Measurements from ENCODE around the gene FAM114A1. TPM values are rescaled to one million over a fixed set of nuclear protein-coding genes. Genes with fewer than 3 reads are reported as not detected.

The FAM114A1 gene
- total and polyA plus RNA-seq, 2 of the 8 experiments (the other 6 are each of a cell fraction or from before 2014, with no cell fraction given) = 9.5 to 12.0 TPM

- no peak for TF ChIP-seq PHF8 (conservative IDR thresholded peaks at IDR 0.05; ENCODE audit: low read depth, low read length)
- TF ChIP-seq SIN3A (conservative IDR thresholded peaks at IDR 0.05 in 1 of 2, IDR thresholded peaks at IDR 0.05 in 1 of 2; ENCODE audit: low read depth in 1 of 2, low read length in 2 of 2) = no peak
Measured at GRCh38 chr4:38920186-38920585, 52.6 kb downstream of the FAM114A1 start (continued).

Measured in H1 (cell line).